Right lobe of liver (tissue), 6 donors: ENCODE results near the gene KRTAP4-5. TPM values are rescaled to one million over a fixed set of nuclear protein-coding genes. Genes with fewer than 3 reads are reported as not detected.
"Not testable (repeated sequence)": the region's sequence is repeated elsewhere in the genome, so short reads cannot be mapped to it uniquely, and the experiment has no call there.

ENCODE experiments used
- ATAC-seq, 4 donors: fragments of 200-7000 bp; cut with Tn5 transposase; one replicate each; pipeline ENCODE4 v1.9.1; 2020; ENCODE audit warnings: mild to moderate bottlenecking in 4 of 4, moderate library complexity in 4 of 4
- DNase-seq, 3 donors: peaks; one replicate each; pipeline ENCODE4 v3.0.0-alpha.2; 2020
- H3K27ac ChIP-seq, 3 donors: fragments of 200-600 bp; one replicate each; pipeline ENCODE4 v1.8.0; 2022
- H3K27me3 ChIP-seq, 2 donors: fragments of 200-600 bp; one replicate each; pipeline ENCODE4 v1.8.0; 2022
- H3K36me3 ChIP-seq, 4 donors: fragments of 200-600 bp; sonication (generic) in 1 of 4; one replicate each; pipeline versions ENCODE4 v1.5.1 to v1.8.0; 2017 to 2022; ENCODE audit warnings: control low read depth in 1 of 4
- H3K4me1 ChIP-seq, 4 donors: fragments of 200-600 bp; sonication (generic) in 1 of 4; one replicate each; pipeline versions ENCODE4 v1.5.1 to v1.8.0; 2017 to 2022; ENCODE audit warnings: control low read depth in 1 of 4
- H3K4me3 ChIP-seq, 3 donors: fragments of 200-600 bp; one replicate each; pipeline ENCODE4 v1.8.0; 2022
- H3K9me3 ChIP-seq, 4 donors: fragments of 200-600 bp; sonication (generic) in 1 of 4; one replicate each; pipeline versions ENCODE4 v1.5.1 to v1.8.0; 2017 to 2022; ENCODE audit warnings: control low read depth in 1 of 4
- CTCF ChIP-seq, 4 donors: fragments of 200-600 bp in 3 of 4; fragments of 450-650 bp in 1 of 4; IDR thresholded peaks; one replicate each; pipeline versions ENCODE4 v1.5.1 to v1.8.0; 2016 to 2022; ENCODE audit warnings: antibody characterized with exemption in 4 of 4, mild to moderate bottlenecking in 2 of 4
- POLR2A ChIP-seq: fragments of 450-650 bp; IDR thresholded peaks from one replicate; pipeline ENCODE4 v1.6.1; 2017; ENCODE audit warnings: antibody characterized with exemption, mild to moderate bottlenecking
- WGBS: methylation state at CpG from one replicate; pipeline ENCODE4 v1.1.6; 2018; ENCODE audit warnings: low coverage, low lambda C conversion rate; ENCODE audit not compliant: insufficient coverage; ENCODE audit errors: missing lambda C conversion rate; 5-methylcytosine and 5-hydroxymethylcytosine counted together
- intact Hi-C, 2 donors: fragments of 100-400 bp; cut with DNase I; formaldehyde crosslinking; loops; one replicate each; pipeline versions ENCODE4 v1.11.2 to v1.14.1; 2022
- total RNA-seq, 6 experiments: library from RNA; depleted of rRNA in 2 of 6; stranded (reverse); fragments of >200 nt in 2 of 6; fragmentation: NEBNext Ultra II Directional in 3 of 6; extraction: Animal tissue kit (Norgen Biotek cat#: 25700) in 3 of 6; gene quantifications; one replicate each; pipeline versions ENCODE4 v1.1.0 to v1.2.4, GENCODE V29; 2016 to 2023
- donor health status: DM: no; HTN: yes; CAD: no.
- donor health status: DM: no; HTN: no; CAD: no.
- donor health status: DM: no; HTN: no; CAD: no.
- donor health status: DM: no; HTN: yes; CAD: no.
- donor health status: DM: no; HTN: yes; CAD: no.

Gene KRTAP4-5
- total RNA-seq, 6 experiments from 2014 or later = not detected

GRCh38 chr17:41121742-41122141 is 27.9 kb downstream of the KRTAP4-5 start:
- WGBS = 50% methylated on average over 1 of the region's 2 CpGs
- no peaks in the 10 kb centered on the region for H3K36me3 ChIP-seq
- ATAC-seq (no peak), DNase-seq (no peak)
- intact Hi-C loops = no loop called here
- H3K9me3 ChIP-seq = no peaks in the 10 kb centered on the region
- H3K4me1 ChIP-seq = no peaks in the 10 kb centered on the region
- no peak overlapping the region for H3K27ac ChIP-seq
- TF ChIP-seq CTCF (IDR thresholded peaks at IDR 0.05) = no peak
- TF ChIP-seq POLR2A = no peak
- H3K4me3 ChIP-seq = no peak overlapping the region
- no peaks in the 10 kb centered on the region for H3K27me3 ChIP-seq

GRCh38 chr17:41119696-41120690 is 29.6 kb downstream of the KRTAP4-5 start:
- not testable (repeated sequence) for H3K36me3 ChIP-seq

GRCh38 chr17:41118721-41119120 is 30.9 kb downstream of the KRTAP4-5 start:
- no peaks in the 10 kb centered on the region for H3K36me3 ChIP-seq
- intact Hi-C loops = no loop called here
- no peaks in the 10 kb centered on the region for H3K27me3 ChIP-seq
- no peak overlapping the region for H3K27ac ChIP-seq
- no peak for DNase-seq
- ATAC-seq = no peak
- H3K9me3 ChIP-seq = no peaks in the 10 kb centered on the region
- no peaks in the 10 kb centered on the region for H3K4me1 ChIP-seq
- H3K4me3 ChIP-seq = no peak overlapping the region
- TF ChIP-seq POLR2A = no peak
- TF ChIP-seq CTCF (IDR thresholded peaks at IDR 0.05) = no peak
- 55% methylated on average over 4 of the region's 4 CpGs for WGBS

More at GRCh38 chr17:41119696-41120690, 29.6 kb downstream of the KRTAP4-5 start:
- intact Hi-C loops, ATAC-seq, H3K4me3 ChIP-seq, H3K27ac ChIP-seq, H3K9me3 ChIP-seq, H3K27me3 ChIP-seq, H3K4me1 ChIP-seq, DNase-seq: not testable (repeated sequence)
- 34% methylated on average over 11 of the region's 11 CpGs for WGBS

GRCh38 chr17:41117846-41118386 is 31.7 kb downstream of the KRTAP4-5 start, which contains the start of gene KRTAP4-11:
KRTAP4-11 (minus strand) TSS chr17:41118373; CDS start chr17:41118315, 58 bp downstream.
- WGBS = 33% methylated on average over 4 of the region's 10 CpGs
- H3K4me3 ChIP-seq, H3K27ac ChIP-seq, intact Hi-C loops, H3K36me3 ChIP-seq, ATAC-seq, H3K4me1 ChIP-seq, H3K9me3 ChIP-seq, DNase-seq, H3K27me3 ChIP-seq: not testable (repeated sequence)

- H3K4me3 ChIP-seq = no peak overlapping the region
- WGBS = 55% methylated on average over 4 of the region's 5 CpGs
- ATAC-seq = no peak
- H3K4me1 ChIP-seq = no peaks in the 10 kb centered on the region
- no peaks in the 10 kb centered on the region for H3K27me3 ChIP-seq
- TF ChIP-seq CTCF (IDR thresholded peaks at IDR 0.05) (no peak), POLR2A (no peak)
- no peak for DNase-seq
- H3K36me3 ChIP-seq = no peaks in the 10 kb centered on the region
- intact Hi-C loops = no loop called here
- no peak overlapping the region for H3K27ac ChIP-seq
- no peaks in the 10 kb centered on the region for H3K9me3 ChIP-seq
Measured at GRCh38 chr17:41116297-41116696, 33.3 kb downstream of the KRTAP4-5 start.
